CD8-positive, alpha-beta memory T cell (primary cell): ENCODE results near the gene SPECC1. TPM values are rescaled to one million over a fixed set of nuclear protein-coding genes. Genes with fewer than 3 reads are reported as not detected.

Experiments used
- CTCF ChIA-PET: fragments of 350-600 bp; sonication (Branson Sonifier 250); formaldehyde crosslinking; loops from one replicate; lab custom pipeline; 2021; ENCODE audit warnings: antibody characterized with exemption; lab: Charles Lee
- POLR2A ChIA-PET: fragments of 350-600 bp; sonication (Branson Sonifier 250); formaldehyde crosslinking; loops from one replicate; lab custom pipeline; 2021; ENCODE audit warnings: antibody characterized with exemption; lab: Charles Lee
- DNase-seq, 5 donors: peaks; one replicate each; pipeline versions ENCODE4 v3.0.0 to v3.0.0-alpha.2; 2020 to 2022; ENCODE audit warnings: mixed read lengths in 1 of 5
- H3K27ac ChIP-seq: one replicate; pipeline ENCODE4 v1.7.0; 2013; ENCODE audit warnings: low read depth, mild to moderate bottlenecking, low read length, moderate library complexity
- H3K27me3 ChIP-seq: 2 replicates; pipeline ENCODE4 v1.7.0; 2013; ENCODE audit warnings: low read length, mild to moderate bottlenecking; ENCODE audit not compliant: insufficient read depth, poor library complexity, severe bottlenecking
- H3K36me3 ChIP-seq: 2 replicates; pipeline ENCODE4 v1.7.0; 2013; ENCODE audit warnings: mild to moderate bottlenecking, low read length, moderate library complexity; ENCODE audit not compliant: insufficient read depth
- H3K4me1 ChIP-seq: 2 replicates; pipeline ENCODE4 v1.7.0; 2013; ENCODE audit warnings: mild to moderate bottlenecking, low read length, moderate library complexity; ENCODE audit not compliant: insufficient read depth
- H3K4me3 ChIP-seq: 2 replicates; pipeline ENCODE4 v1.7.0; 2013; ENCODE audit warnings: mild to moderate bottlenecking, low read length
- H3K9me3 ChIP-seq: 2 replicates; pipeline ENCODE4 v1.7.0; 2013; ENCODE audit warnings: mild to moderate bottlenecking, low read length
- H3K27ac Mint-ChIP-seq, 8 donors: one replicate each; pipeline ENCODE4 v1.8.0; 2020 to 2021; ENCODE audit warnings: mixed read lengths in 8 of 8, mild to moderate bottlenecking in 6 of 8, inconsistent platforms in 3 of 8, moderate library complexity in 3 of 8
- H3K27me3 Mint-ChIP-seq, 2 donors: one replicate each; pipeline ENCODE4 v1.8.0; 2020 to 2021; ENCODE audit warnings: mixed read lengths in 2 of 2, mild to moderate bottlenecking in 1 of 2, moderate library complexity in 1 of 2
- H3K36me3 Mint-ChIP-seq, 3 donors: one replicate each; pipeline ENCODE4 v1.8.0; 2020 to 2021; ENCODE audit warnings: mixed read lengths in 3 of 3, inconsistent platforms in 1 of 3, mild to moderate bottlenecking in 1 of 3
- H3K4me1 Mint-ChIP-seq, 3 donors: one replicate each; pipeline ENCODE4 v1.8.0; 2020 to 2021; ENCODE audit warnings: mixed read lengths in 3 of 3, inconsistent platforms in 1 of 3, mild to moderate bottlenecking in 1 of 3
- H3K4me3 Mint-ChIP-seq, 7 donors: one replicate each; pipeline ENCODE4 v1.8.0; 2020 to 2021; ENCODE audit warnings: mixed read lengths in 7 of 7, mild to moderate bottlenecking in 6 of 7, moderate library complexity in 4 of 7, inconsistent platforms in 2 of 7
- H3K9me3 Mint-ChIP-seq, 5 donors: one replicate each; pipeline ENCODE4 v1.8.0; 2020 to 2022; ENCODE audit warnings: mixed read lengths in 5 of 5, mild to moderate bottlenecking in 3 of 5, moderate library complexity in 2 of 5, inconsistent platforms in 1 of 5
- polyA plus RNA-seq: library from polyadenylated mRNA; unstranded; fragments of 300-500 nt; fragmentation: Illumina TruSeq; gene quantifications from one replicate; pipeline ENCODE4 v1.2.3, GENCODE V29; 2021
- total RNA-seq, 2 experiments: library from RNA; stranded (reverse); gene quantifications; one replicate each; pipeline ENCODE4 v1.2.3, GENCODE V29; 2021

SPECC1 gene
- total and polyA plus RNA-seq, 3 experiments from 2014 or later, result 12.5 to 15.9 (median 13.4) TPM

- H3K4me3 ChIP-seq, result no peak overlapping the region
- Mint-ChIP-seq H3K9me3 (no peaks in the 10 kb centered on the region), H3K4me1 (peaks cover 9 to 10% (median 10%) of the 10 kb centered on the region in 3 donors), H3K4me3 (no peak overlapping the region), H3K27ac (no peak overlapping the region), H3K36me3 (peaks cover 0 to 5% (median 4%) of the 10 kb centered on the region in 3 donors), H3K27me3 (peaks cover 0 to 3% of the 10 kb centered on the region in 2 donors)
- no peaks in the 10 kb centered on the region for H3K9me3 ChIP-seq
- no peak overlapping the region for H3K27ac ChIP-seq
- ChIA-PET POLR2A (no interaction called here), CTCF (no interaction called here)
- H3K27me3 ChIP-seq, result no peaks in the 10 kb centered on the region
- H3K4me1 ChIP-seq, result no peaks in the 10 kb centered on the region
- DNase-seq, result no peak
- no peaks in the 10 kb centered on the region for H3K36me3 ChIP-seq
Observed at GRCh38 chr17:20085283-20085845, 76.2 kb downstream of the SPECC1 start.

- Mint-ChIP-seq H3K36me3 (peaks cover 0 to 4% (median 0%) of the 10 kb centered on the region in 3 donors), H3K4me1 (peaks cover 10 to 13% (median 13%) of the 10 kb centered on the region in 3 donors), H3K27me3 (peaks cover 0 to 3% of the 10 kb centered on the region in 2 donors), H3K4me3 (no peak overlapping the region), H3K27ac (peak overlapping the region in 1 of 8 donors; percentile 8), H3K9me3 (no peaks in the 10 kb centered on the region)
- Histone ChIP-seq H3K27ac (no peak overlapping the region), H3K36me3 (no peaks in the 10 kb centered on the region), H3K4me3 (no peak overlapping the region), H3K27me3 (no peaks in the 10 kb centered on the region), H3K9me3 (no peaks in the 10 kb centered on the region), H3K4me1 (no peaks in the 10 kb centered on the region)
- DNase-seq, result no peak
- CTCF ChIA-PET, result no interaction called here
- POLR2A ChIA-PET, result no interaction called here
Observed at GRCh38 chr17:20086416-20087076, 77.4 kb downstream of the SPECC1 start.

DNA sequence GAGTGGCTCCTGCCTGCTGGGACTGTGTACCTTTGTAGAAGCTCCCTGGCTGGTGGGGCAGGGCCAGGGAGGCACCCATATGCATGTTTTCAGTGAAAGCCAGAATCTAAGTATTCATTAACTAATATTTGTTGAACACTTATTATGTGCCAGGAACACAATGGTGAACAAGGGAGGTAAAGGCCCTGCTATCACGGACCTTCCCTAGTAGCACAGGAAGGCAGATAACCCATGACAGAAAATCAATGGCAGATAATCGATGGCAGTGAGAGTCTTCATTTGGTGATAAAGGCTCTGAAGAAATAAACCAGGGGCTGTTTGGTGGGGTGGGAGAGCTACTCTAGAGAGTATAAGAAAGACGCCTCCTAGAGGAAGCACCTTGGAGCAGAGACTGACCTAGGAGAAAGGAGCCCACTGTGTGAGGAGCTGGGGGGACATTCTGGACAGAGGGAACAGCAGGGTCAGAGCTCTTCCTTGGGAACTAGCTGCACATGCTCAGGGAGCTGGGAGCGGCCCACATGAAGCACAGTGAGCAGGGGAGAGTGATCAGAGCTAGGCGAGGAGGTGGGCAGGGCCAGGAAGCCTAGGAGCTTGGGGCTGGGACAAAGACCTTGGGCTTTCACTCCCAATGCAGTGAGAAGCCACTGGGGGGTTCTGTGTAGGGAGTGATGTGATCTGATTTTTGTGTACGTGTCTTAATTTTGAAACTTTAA is 78.5 kb downstream of the SPECC1 start:
- H3K9me3 Mint-ChIP-seq, result no peaks in the 10 kb centered on the region
- POLR2A ChIA-PET, result no interaction called here

GRCh38 chr17:20089756-20090547 is 80.8 kb downstream of the SPECC1 start:
- Mint-ChIP-seq H3K4me1 (peaks cover 10 to 13% (median 13%) of the 10 kb centered on the region in 3 donors), H3K9me3 (no peaks in the 10 kb centered on the region), H3K27me3 (no peaks in the 10 kb centered on the region), H3K4me3 (no peak overlapping the region), H3K27ac (peak overlapping the region in 4 of 8 donors; percentile 36 to 78 (median 58)), H3K36me3 (no peaks in the 10 kb centered on the region)
- Histone ChIP-seq H3K36me3 (no peaks in the 10 kb centered on the region), H3K4me1 (no peaks in the 10 kb centered on the region), H3K27ac (no peak overlapping the region), H3K4me3 (no peak overlapping the region), H3K9me3 (no peaks in the 10 kb centered on the region), H3K27me3 (no peaks in the 10 kb centered on the region)
- ChIA-PET CTCF (interaction anchor here (0.9 to 1.5 kb wide), 3 partner anchors 16 to 97 kb away, joined by 3 to 4 read pairs (median 3); no protein-coding TSS in a partner anchor), POLR2A (no interaction called here)
- DNase-seq, result no peak

More for the DNA sequence above, 78.5 kb downstream of the SPECC1 start:
- Mint-ChIP-seq H3K4me1 (peaks cover 10 to 13% (median 13%) of the 10 kb centered on the region in 3 donors), H3K27me3 (no peaks in the 10 kb centered on the region), H3K4me3 (no peak overlapping the region), H3K36me3 (no peaks in the 10 kb centered on the region), H3K27ac (peak overlapping the region in 4 of 8 donors; percentile 11 to 86 (median 60))
- Histone ChIP-seq H3K27ac (no peak overlapping the region), H3K4me3 (no peak overlapping the region), H3K4me1 (no peaks in the 10 kb centered on the region), H3K9me3 (no peaks in the 10 kb centered on the region), H3K36me3 (no peaks in the 10 kb centered on the region), H3K27me3 (no peaks in the 10 kb centered on the region)
- CTCF ChIA-PET, result no interaction called here
- no peak for DNase-seq

GRCh38 chr17:20091174-20092029 is 82.2 kb downstream of the SPECC1 start:
- Histone ChIP-seq H3K9me3 (no peaks in the 10 kb centered on the region), H3K36me3 (no peaks in the 10 kb centered on the region), H3K27me3 (no peaks in the 10 kb centered on the region), H3K27ac (no peak overlapping the region), H3K4me1 (no peaks in the 10 kb centered on the region), H3K4me3 (no peak overlapping the region)
- ChIA-PET CTCF (interaction anchor here (0.9 to 1.5 kb wide), 3 partner anchors 17 to 98 kb away, joined by 3 to 4 read pairs (median 3); no protein-coding TSS in a partner anchor), POLR2A (no interaction called here)
- Mint-ChIP-seq H3K9me3 (no peaks in the 10 kb centered on the region), H3K4me3 (no peak overlapping the region), H3K4me1 (peaks cover 10 to 13% (median 13%) of the 10 kb centered on the region in 3 donors), H3K27ac (no peak overlapping the region), H3K27me3 (no peaks in the 10 kb centered on the region), H3K36me3 (peaks cover 0 to 2% (median 0%) of the 10 kb centered on the region in 3 donors)
- no peak for DNase-seq

DNA sequence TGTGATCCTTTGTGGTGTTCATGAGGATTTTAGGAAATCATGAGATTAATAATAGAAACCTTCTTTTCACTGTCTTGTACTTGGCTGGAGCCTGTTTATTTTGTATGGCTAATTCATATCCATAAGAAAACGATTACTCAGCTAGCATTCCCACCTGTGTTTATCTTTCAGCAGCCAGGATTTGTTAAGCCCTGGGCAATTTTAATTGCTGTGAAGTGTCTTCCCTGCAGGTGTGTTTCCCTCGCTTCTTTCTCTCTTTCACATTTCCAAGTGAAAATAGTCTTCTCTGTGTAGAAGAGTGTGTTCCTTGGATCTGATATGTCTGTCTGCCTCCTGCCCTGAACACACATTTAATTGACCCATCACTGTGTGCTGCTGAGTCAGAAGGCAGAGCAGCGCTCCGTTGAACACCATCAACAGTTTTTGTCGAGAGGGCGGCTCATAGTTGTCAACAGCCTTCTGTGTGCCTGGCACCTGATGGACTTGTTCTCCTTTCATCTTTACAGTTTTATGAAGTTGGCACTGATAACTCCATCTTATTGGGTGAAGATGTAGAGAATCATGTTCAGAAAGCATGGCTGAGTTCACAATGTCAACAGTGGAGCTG is 83.2 kb downstream of the SPECC1 start:
- Histone ChIP-seq H3K27ac (no peak overlapping the region), H3K9me3 (no peaks in the 10 kb centered on the region), H3K4me3 (no peak overlapping the region), H3K27me3 (no peaks in the 10 kb centered on the region), H3K36me3 (no peaks in the 10 kb centered on the region), H3K4me1 (no peaks in the 10 kb centered on the region)
- Mint-ChIP-seq H3K9me3 (no peaks in the 10 kb centered on the region), H3K4me3 (peak overlapping the region in 1 of 7 donors; percentile 3), H3K4me1 (peaks cover 10 to 13% (median 13%) of the 10 kb centered on the region in 3 donors), H3K27me3 (no peaks in the 10 kb centered on the region), H3K27ac (no peak overlapping the region), H3K36me3 (peaks cover 0 to 7% (median 0%) of the 10 kb centered on the region in 3 donors)
- POLR2A ChIA-PET, result no interaction called here
- CTCF ChIA-PET, result no interaction called here
- no peak for DNase-seq
